ENCODE results near the gene RPS6KA6. TPM values are rescaled to one million over a fixed set of nuclear protein-coding genes. Genes with fewer than 3 reads are reported as not detected.

RPS6KA6 gene
- total and polyA plus RNA-seq, 2 donors (not counting 1 experiment from before 2014, with no cell fraction given): 0.37 to 0.59 TPM

- no peaks in the 10 kb centered on the region for H3K4me1 ChIP-seq (ENCODE audit: control insufficient read depth in 2 of 2, insufficient read depth in 2 of 2, low read length in 2 of 2)
Measured at GRCh38 chrX:84123585-84123984, 64.4 kb downstream of the RPS6KA6 start.

GRCh38 chrX:84118769-84119168, 69.2 kb downstream of the RPS6KA6 start:
- no peaks in the 10 kb centered on the region for H3K4me1 ChIP-seq (ENCODE audit: control insufficient read depth in 2 of 2, insufficient read depth in 2 of 2, low read length in 2 of 2)
- H3K79me2 ChIP-seq (ENCODE audit: control insufficient read depth, insufficient read depth, low read length): no peaks in the 10 kb centered on the region
- H3K4me3 ChIP-seq (ENCODE audit: control extremely low read depth in 1 of 5, extremely low read depth in 1 of 5, insufficient read depth in 1 of 5, low read depth in 2 of 5, low read length in 4 of 5): no peak overlapping the region
- DNase-seq: no peak
- H3K27me3 ChIP-seq (replicated peaks in 1 of 4; ENCODE audit: control extremely low read depth in 1 of 4, control insufficient read depth in 3 of 4, insufficient read depth in 4 of 4, low read length in 3 of 4): no peaks in the 10 kb centered on the region
- intact Hi-C loops (cut with micrococcal nuclease): no loop called here
- H3K27ac ChIP-seq (ENCODE audit: low read length in 2 of 2): no peak overlapping the region
- Mint-ChIP-seq H3K4me1 (no peaks in the 10 kb centered on the region), H3K4me3 (no peak overlapping the region), H3K27ac (no peak overlapping the region), H3K9me3 (ENCODE audit: insufficient read depth) (no peaks in the 10 kb centered on the region), H3K27me3 (no peaks in the 10 kb centered on the region)
- ChIA-PET POLR2A (no interaction called here), CTCF (no interaction called here)
- no peak for ATAC-seq (ENCODE audit: low read depth)
- H3K9me3 ChIP-seq (ENCODE audit: control extremely low read depth in 1 of 3, control insufficient read depth in 2 of 3, insufficient read depth in 1 of 3, low read length in 2 of 3): peaks cover 0 to 5% (median 0%) of the 10 kb centered on the region in 3 donors
- TF ChIP-seq CTCF (IDR thresholded peaks at IDR 0.05) (no peak), EZH2 (IDR thresholded peaks at IDR 0.05; ENCODE audit: borderline replicate concordance, insufficient read depth, low read depth, low read length, poor library complexity, severe bottlenecking) (no peak)
- no peaks in the 10 kb centered on the region for H4K20me1 ChIP-seq (ENCODE audit: control insufficient read depth, insufficient read depth, low read length, poor library complexity, severe bottlenecking)
- H2AFZ ChIP-seq (ENCODE audit: insufficient read depth, low read depth, low read length, poor library complexity, severe bottlenecking): no peak overlapping the region
- H3K36me3 ChIP-seq (replicated peaks in 1 of 2; ENCODE audit: control extremely low read depth in 1 of 2, control insufficient read depth in 1 of 2, extremely low read depth in 1 of 2, insufficient read depth in 2 of 2, low read length in 1 of 2): no peaks in the 10 kb centered on the region
- no peak overlapping the region for H3K9ac ChIP-seq (ENCODE audit: low read length)
- no peak overlapping the region for H3K4me2 ChIP-seq (replicated peaks; ENCODE audit: low read depth, low read length, poor library complexity, severe bottlenecking)

More at GRCh38 chrX:84123585-84123984, 64.4 kb downstream of the RPS6KA6 start:
- DNase-seq (no peak), ATAC-seq (ENCODE audit: low read depth) (no peak)
- Histone ChIP-seq H4K20me1 (ENCODE audit: control insufficient read depth, insufficient read depth, low read length, poor library complexity, severe bottlenecking) (no peaks in the 10 kb centered on the region), H3K36me3 (replicated peaks in 1 of 2; ENCODE audit: control extremely low read depth in 1 of 2, control insufficient read depth in 1 of 2, extremely low read depth in 1 of 2, insufficient read depth in 2 of 2, low read length in 1 of 2) (no peaks in the 10 kb centered on the region), H3K27me3 (replicated peaks in 1 of 4; ENCODE audit: control extremely low read depth in 1 of 4, control insufficient read depth in 3 of 4, insufficient read depth in 4 of 4, low read length in 3 of 4) (no peaks in the 10 kb centered on the region), H3K9ac (ENCODE audit: low read length) (no peak overlapping the region), H3K27ac (ENCODE audit: low read length in 2 of 2) (no peak overlapping the region), H3K4me2 (replicated peaks; ENCODE audit: low read depth, low read length, poor library complexity, severe bottlenecking) (no peak overlapping the region), H3K79me2 (ENCODE audit: control insufficient read depth, insufficient read depth, low read length) (no peaks in the 10 kb centered on the region), H3K9me3 (ENCODE audit: control extremely low read depth in 1 of 3, control insufficient read depth in 2 of 3, insufficient read depth in 1 of 3, low read length in 2 of 3) (peaks cover 0 to 5% (median 0%) of the 10 kb centered on the region in 3 donors), H3K4me3 (ENCODE audit: control extremely low read depth in 1 of 5, extremely low read depth in 1 of 5, insufficient read depth in 1 of 5, low read depth in 2 of 5, low read length in 4 of 5) (no peak overlapping the region), H2AFZ (ENCODE audit: insufficient read depth, low read depth, low read length, poor library complexity, severe bottlenecking) (no peak overlapping the region)
- H3K4me1 Mint-ChIP-seq: no peaks in the 10 kb centered on the region
- WGBS (ENCODE audit: insufficient coverage): no CpG with 5 or more reads among the region's 4 CpGs
- TF ChIP-seq CTCF (IDR thresholded peaks at IDR 0.05) (no peak), EZH2 (IDR thresholded peaks at IDR 0.05; ENCODE audit: borderline replicate concordance, insufficient read depth, low read depth, low read length, poor library complexity, severe bottlenecking) (no peak)
- ChIA-PET POLR2A (no interaction called here), CTCF (no interaction called here)
- H3K4me3 Mint-ChIP-seq: no peak overlapping the region
- no peaks in the 10 kb centered on the region for H3K27me3 Mint-ChIP-seq
- no peaks in the 10 kb centered on the region for H3K9me3 Mint-ChIP-seq (ENCODE audit: insufficient read depth)
- intact Hi-C loops (cut with micrococcal nuclease): no loop called here
- H3K27ac Mint-ChIP-seq: no peak overlapping the region

Data from B cell (primary cell).